HFFc6 (cell line): ENCODE results near the gene TGM2. TPM values are rescaled to one million over a fixed set of nuclear protein-coding genes. Genes with fewer than 3 reads are reported as not detected.

Experiments used
- DNase-seq: peaks from one replicate; pipeline ENCODE4 v3.0.0-alpha.2; 2018
- H3K27ac Mint-ChIP-seq: 2 replicates; pipeline ENCODE4 v1.8.0; 2020; ENCODE audit warnings: mild to moderate bottlenecking, mixed read lengths
- H3K27me3 Mint-ChIP-seq: 2 replicates; pipeline ENCODE4 v1.8.0; 2021; ENCODE audit warnings: mild to moderate bottlenecking, moderate library complexity, mixed read lengths; ENCODE audit not compliant: insufficient read depth
- H3K36me3 Mint-ChIP-seq: 2 replicates; pipeline ENCODE4 v1.8.0; 2021; ENCODE audit warnings: low read depth, mixed read lengths
- H3K4me1 Mint-ChIP-seq: 2 replicates; pipeline ENCODE4 v1.8.0; 2020; ENCODE audit warnings: low read depth, mixed read lengths
- H3K4me3 Mint-ChIP-seq: 2 replicates; pipeline ENCODE4 v1.8.0; 2020; ENCODE audit warnings: mild to moderate bottlenecking, moderate library complexity, mixed read lengths
- H3K9me3 Mint-ChIP-seq: 2 replicates; pipeline ENCODE4 v1.8.0; 2020; ENCODE audit warnings: mild to moderate bottlenecking, mixed read lengths
- CTCF ChIP-seq: fragments of 200-600 bp; sonication (generic); IDR thresholded peaks from 2 replicates; pipeline ENCODE4 v1.5.0; 2021; ENCODE audit warnings: antibody characterized with exemption, mild to moderate bottlenecking
- total RNA-seq, 6 experiments: library from RNA; stranded (reverse); fragmentation: NEBNext Ultra II Directional; extraction: Animal tissue kit (Norgen Biotek cat#: 25700); gene quantifications; 2 replicates in 1 of 6; 3 replicates in 5 of 6; pipeline ENCODE4 v1.2.3, GENCODE V29; 2021

Gene TGM2
- total RNA-seq, 6 experiments from 2014 or later = 99.6 to 430 (median 111) TPM

- Mint-ChIP-seq H3K4me3 (no peak overlapping the region), H3K27ac (no peak overlapping the region), H3K4me1 (peaks cover 51% of the 10 kb centered on the region), H3K9me3 (no peaks in the 10 kb centered on the region), H3K27me3 (no peaks in the 10 kb centered on the region), H3K36me3 (peaks cover 9% of the 10 kb centered on the region)
- DNase-seq = no peak
- no peak for TF ChIP-seq CTCF
These were observed 5.5 kb downstream of the TGM2 start for GRCh38 chr20:38159566-38159956.

- Mint-ChIP-seq H3K9me3 (no peaks in the 10 kb centered on the region), H3K4me3 (no peak overlapping the region; the same call in 1 of the 2 replicates), H3K36me3 (peaks cover 9% of the 10 kb centered on the region), H3K4me1 (peaks cover 44% of the 10 kb centered on the region), H3K27me3 (no peaks in the 10 kb centered on the region), H3K27ac (no peak overlapping the region)
- TF ChIP-seq CTCF = no peak
- DNase-seq = no peak
These were observed 6.2 kb downstream of the TGM2 start for GRCh38 chr20:38158701-38159351.

GRCh38 chr20:38157635-38158495, 7.2 kb downstream of the TGM2 start:
- DNase-seq = no peak
- no peak for TF ChIP-seq CTCF
- Mint-ChIP-seq H3K9me3 (no peaks in the 10 kb centered on the region), H3K4me1 (peaks cover 37% of the 10 kb centered on the region), H3K36me3 (peaks cover 9% of the 10 kb centered on the region), H3K27me3 (no peaks in the 10 kb centered on the region), H3K4me3 (no peak overlapping the region), H3K27ac (peak overlapping the region; percentile 10; the same call in 1 of the 2 replicates)

- peaks cover 37% of the 10 kb centered on the region for H3K4me1 Mint-ChIP-seq
- H3K27me3 Mint-ChIP-seq = no peaks in the 10 kb centered on the region; the same call in none of the 2 replicates
- peak overlapping the region; percentile 40 for H3K27ac Mint-ChIP-seq
- DNase-seq = no peak
- no peak overlapping the region for H3K4me3 Mint-ChIP-seq
- H3K36me3 Mint-ChIP-seq = peaks cover 9% of the 10 kb centered on the region
- no peak for TF ChIP-seq CTCF
- no peaks in the 10 kb centered on the region for H3K9me3 Mint-ChIP-seq
These were observed 8.0 kb downstream of the TGM2 start for GRCh38 chr20:38156888-38157634.

GRCh38 chr20:38156280-38156679, 8.8 kb downstream of the TGM2 start:
- Mint-ChIP-seq H3K4me3 (no peak overlapping the region), H3K4me1 (peaks cover 43% of the 10 kb centered on the region), H3K9me3 (no peaks in the 10 kb centered on the region), H3K27me3 (no peaks in the 10 kb centered on the region; the same call in none of the 2 replicates), H3K27ac (no peak overlapping the region), H3K36me3 (peaks cover 9% of the 10 kb centered on the region)
- no peak for DNase-seq
- no peak for TF ChIP-seq CTCF
